Stimulated activated CD8-positive, alpha-beta memory T cell treated with anti-CD3 and anti-CD28 coated beads, Interleukin-7, amount 100 ng/mL, for 24 hours (primary cell): Measurements from ENCODE around the gene RFT1.

Experiments used
- DNase-seq: peaks from one replicate; pipeline ENCODE4 v3.0.0-alpha.2; 2020; ENCODE audit warnings: low read depth

Gene RFT1

DNA sequence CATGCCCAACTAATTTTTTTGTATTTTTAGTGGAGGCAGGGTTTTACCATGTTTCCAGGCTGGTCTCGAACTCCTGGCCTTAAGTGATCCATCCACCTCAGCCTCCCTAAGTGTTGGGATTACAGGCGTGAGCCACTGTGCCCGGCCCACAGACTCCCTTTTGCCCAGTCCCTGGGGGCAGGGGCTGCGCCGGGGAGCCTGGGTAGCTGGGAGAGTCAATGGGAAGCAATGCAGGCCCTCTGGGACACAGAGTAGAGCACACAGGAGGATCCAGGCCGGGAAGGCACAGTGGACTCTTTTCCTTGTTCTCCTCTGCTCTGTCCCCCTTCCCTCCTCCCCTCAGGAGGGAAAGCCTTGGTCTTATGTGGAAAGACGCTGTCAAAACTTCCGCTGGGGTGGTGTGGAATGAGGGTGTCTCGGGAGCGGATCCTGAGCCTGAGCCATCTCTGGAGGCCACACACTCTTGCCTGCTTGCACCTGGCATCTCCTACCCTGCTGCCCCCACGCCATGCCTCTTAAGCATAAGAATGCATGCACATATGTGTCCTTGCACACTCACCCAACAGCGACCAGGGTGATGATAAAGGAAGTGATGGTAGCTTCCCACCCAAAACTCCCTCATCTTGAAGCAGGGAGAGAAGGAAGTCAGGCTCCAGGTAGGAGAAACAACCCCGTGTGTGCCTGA is 18.9 kb upstream of the RFT1 start:
- no peak for DNase-seq

- DNase-seq = no peak
Measured at GRCh38 chr3:53147903-53148400, 17.7 kb upstream of the RFT1 start.

- no peak for DNase-seq
Measured at GRCh38 chr3:53147151-53147902, 17.1 kb upstream of the RFT1 start.

GRCh38 chr3:53146319-53146891 is 16.2 kb upstream of the RFT1 start:
- DNase-seq = no peak

DNA sequence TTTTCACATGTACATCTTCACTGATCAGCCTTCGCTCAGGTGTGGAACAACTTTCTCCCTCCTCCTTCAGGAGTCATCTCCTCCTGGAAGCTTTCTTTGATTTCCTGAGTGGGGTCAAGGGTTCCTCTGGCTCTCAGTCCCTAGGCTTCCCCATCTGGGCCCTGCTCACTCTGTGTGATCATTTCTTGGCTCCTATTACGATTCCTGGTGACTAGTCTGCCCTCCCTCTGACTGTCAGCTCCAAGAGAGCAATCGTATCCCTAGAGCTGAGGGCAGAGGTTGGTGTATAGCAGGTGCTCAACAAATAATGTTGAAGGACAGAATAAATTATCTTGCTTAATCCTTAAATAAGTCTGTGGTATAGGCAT is 15.5 kb upstream of the RFT1 start:
- no peak for DNase-seq

DNA sequence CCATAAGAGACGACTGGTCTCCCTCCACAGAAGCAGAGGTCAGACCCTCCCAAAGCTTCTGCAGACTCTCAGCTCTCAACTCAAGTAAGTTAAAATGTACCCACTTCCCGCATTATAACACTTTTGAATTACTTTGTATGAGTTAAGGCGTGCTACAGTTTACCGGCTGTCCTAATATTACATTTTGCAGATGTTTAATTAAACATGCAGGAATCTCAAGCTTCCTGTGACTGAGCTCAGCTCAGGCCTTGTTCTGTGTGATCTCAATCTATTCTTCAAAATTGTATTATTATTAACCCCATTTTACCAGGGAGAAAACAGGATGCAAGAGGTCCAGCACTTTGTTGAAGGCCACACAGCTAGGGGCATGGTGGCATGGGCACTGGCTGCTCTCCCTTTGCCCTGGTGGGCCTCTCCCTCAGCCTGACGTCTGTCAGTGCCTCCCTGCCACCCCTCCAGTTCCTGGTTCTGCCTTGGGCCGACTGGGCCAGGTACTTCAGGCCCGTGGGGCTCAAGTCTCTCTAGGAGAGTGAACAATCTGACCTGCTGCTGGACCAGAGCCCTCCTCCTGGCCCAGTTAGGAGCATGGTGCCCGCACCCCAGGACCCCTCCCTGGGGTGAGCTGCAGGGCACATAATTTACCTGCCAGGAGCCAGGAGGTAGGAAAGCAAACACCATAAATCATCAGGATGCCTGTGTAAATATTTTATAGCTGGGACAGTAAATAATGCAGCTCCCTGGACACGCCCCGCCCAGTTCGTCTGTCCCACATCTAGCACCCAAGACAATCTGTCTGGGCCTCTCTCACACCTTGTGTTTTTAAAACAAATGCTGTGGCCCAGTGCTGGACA is 14.9 kb upstream of the RFT1 start:
- DNase-seq = no peak

DNA sequence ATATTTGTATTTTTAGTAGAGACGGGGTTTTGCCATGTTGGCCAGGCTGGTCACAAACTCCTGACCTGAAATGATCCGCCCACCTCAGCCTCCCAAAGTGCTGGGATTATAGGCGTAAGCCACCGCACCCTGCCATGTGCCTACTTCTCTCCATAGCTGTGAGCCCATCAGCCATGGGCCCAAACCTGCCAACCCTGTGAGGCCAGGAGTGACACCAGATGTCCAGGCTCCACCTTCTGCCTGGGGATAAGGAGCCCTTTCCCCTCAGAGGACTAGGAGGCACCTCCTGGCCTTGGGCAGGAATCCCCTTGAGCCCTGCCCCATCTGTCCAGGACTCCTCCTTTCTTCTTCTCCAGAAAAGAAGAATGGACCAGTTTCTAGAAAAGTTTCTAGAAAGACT is 14.2 kb upstream of the RFT1 start:
- no peak for DNase-seq

DNA sequence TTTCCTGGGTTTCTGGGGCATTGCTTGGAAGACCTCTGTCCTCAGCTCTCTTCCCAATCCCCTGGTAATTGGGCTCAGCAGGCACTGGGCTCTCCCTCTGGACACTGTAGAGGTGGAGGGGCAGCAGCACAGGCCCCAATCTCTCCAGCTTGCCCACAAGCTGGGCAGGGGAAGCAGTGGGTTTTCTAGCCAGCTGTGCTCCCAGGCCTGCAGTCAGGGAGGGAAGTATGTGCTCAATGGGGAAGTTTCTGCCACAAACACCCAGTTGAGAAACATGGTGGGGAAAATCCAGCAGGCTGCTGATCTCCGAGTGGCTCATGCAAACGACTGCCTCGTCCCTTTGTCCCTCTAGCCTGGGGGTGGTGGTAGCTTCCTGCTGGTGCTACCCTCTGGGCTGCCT is 12.8 kb upstream of the RFT1 start:
- DNase-seq = no peak

- DNase-seq = no peak
Measured at GRCh38 chr3:53140847-53141845, 10.9 kb upstream of the RFT1 start.

DNA sequence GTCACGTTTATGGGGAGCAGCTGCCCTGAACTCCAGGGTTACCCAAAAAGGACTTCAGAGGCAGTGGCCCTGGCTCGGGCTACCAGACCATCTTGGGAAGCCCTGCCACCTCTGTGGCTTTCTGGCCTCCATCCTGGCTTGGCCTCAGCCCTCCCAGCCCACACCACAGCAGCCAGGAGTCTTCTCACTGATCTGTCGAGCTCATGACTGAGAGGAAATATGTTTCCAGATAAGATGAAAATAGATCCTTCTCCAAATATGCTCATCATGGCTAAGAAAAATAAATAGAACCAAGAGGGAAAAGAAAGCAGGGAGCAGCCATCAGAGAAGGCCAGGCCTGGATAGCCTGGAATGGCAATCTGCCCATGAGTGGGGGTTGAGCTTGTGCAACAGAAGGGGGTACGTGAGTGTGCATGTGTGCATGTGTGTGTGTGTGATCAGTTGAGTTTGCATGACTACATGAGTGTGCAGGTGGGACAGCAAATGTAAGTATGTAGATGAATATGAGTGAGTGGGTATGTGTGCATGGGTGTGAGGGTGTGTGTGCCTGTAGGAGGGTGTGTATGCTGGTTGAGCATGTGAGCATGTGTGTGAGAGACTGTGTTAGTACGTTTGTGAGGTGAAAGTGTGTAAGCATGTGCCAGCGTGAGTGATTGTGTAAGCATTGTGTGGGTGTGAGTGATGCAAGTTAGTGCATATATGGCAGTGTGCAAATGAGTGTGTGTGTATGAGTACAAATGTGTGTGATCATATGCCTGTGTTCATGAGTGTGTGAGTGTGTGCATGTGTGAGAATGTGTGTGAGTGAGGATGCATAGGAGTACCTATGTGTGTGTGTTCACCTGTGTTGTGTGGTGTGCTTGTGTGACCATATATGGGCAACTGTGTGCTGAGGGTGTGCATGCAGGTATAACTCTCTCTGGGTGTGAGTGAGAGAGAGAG is 9.9 kb upstream of the RFT1 start:
- DNase-seq = no peak

GRCh38 chr3:53137835-53138446 is 7.7 kb upstream of the RFT1 start:
- DNase-seq = no peak

- DNase-seq = no peak
Measured at GRCh38 chr3:53137221-53137620, 7.0 kb upstream of the RFT1 start.

- DNase-seq = peak; percentile 32
Measured at GRCh38 chr3:53134631-53135232, 4.5 kb upstream of the RFT1 start.

DNA sequence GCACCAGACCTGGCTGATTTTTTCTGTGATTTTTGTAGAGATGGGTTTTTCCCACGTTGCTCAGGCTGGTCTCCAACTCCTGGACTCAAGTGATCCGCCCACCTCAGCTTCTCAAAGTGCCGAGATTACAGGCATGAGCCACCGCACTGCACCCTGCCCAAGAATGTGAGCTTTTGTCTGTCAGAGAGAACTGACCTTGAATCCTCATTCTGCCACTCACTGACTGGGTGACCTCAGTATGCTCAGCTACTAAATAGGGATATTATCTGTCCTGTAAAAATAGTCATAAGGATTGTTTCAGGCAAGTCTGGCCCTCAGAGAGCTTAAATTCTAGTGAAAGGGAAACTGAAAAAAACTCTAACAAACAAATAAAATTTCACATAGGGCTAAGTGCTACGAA is 2.1 kb upstream of the RFT1 start:
- no peak for DNase-seq

DNA sequence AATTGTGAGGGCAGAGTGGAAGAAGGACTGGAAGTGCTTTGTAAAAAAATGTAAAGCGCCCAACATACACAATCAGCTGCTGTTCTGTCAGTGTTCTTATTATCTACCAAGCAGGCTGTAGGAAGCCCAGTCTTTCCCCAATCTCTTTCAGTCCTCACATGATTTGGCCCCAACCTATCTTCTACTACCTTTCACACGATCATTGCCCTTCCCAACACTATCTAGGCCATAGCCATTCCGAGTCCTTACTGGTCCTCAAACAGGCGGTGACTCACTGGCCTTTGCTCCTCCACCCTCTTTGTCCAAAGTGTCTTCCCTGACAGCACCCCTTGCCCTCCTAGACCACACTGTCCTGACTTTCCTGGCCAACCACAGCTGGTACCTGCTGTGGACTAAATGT is 861 bp upstream of the RFT1 start:
- DNase-seq = no peak

DNA sequence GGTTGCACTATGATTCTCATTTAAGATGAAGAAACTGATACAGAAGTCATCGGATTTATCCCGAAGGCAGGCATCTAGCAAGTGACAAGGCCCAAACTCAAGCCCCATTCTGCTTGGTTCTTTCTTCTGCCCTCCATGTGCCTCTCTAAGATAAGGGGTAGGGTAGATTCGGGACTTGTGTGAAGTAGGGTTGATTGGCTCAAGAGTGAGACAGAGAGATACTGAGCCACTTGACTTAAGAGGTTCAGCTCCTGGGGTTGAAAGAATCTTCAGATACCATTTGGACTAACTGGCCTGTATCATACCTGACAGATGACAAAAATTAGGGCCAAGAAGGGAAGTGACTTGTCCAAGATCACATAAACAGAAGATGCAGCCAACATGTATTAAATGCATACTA is 891 bp downstream of the RFT1 start:
- no peak for DNase-seq

DNA sequence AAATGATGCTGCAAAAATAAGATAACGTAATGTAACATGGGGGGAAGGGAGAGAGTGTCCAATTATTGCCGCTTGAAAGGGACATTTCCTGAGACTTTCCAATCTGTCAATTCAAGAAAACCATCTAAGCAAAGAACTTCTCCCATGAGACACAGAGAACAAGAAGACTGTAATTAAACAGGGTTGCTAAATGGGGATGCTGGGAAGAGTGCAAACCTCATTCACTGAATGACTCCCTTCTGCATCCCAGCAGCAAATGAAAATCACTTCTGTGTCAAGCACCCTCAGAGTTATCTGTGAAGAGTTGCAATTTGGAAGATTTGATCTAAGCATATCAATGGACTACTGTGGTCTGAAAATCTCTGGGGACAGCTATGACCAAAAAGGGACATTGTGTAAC is 3.6 kb downstream of the RFT1 start:
- DNase-seq = no peak

DNA sequence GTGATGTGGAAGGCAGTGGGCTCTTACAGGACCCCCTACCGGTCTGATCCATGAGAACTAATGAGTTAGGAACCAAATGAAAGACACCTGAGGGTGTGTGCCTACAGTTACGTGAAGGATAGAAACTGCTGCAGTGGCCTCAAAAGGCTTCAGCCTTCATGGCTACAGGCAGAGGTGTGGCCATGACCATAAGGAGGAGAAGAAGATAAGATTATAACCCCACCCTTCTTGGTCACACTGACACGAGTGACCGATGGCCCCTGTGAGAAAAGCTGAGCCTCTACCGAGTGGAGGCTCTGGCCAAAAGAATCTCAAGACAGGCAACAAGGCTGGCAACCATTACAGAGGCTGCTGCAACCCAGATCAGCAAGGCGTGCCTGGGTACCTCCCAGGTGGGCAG is 6.3 kb downstream of the RFT1 start:
- DNase-seq = no peak

GRCh38 chr3:53123510-53123909 is 6.7 kb downstream of the RFT1 start:
- no peak for DNase-seq
